HCT116 (cell line): ENCODE measurements around the gene UFD1. TPM values are rescaled to one million over a fixed set of nuclear protein-coding genes. Genes with fewer than 3 reads are reported as not detected.

Experiments
- ATAC-seq: fragments of 200-7000 bp; cut with Tn5 transposase; 2 replicates; pipeline ENCODE4 v1.9.1; 2020; ENCODE audit warnings: mild to moderate bottlenecking, moderate library complexity
- BruUV-seq: library from RNA; stranded (reverse); fragments of 400-500 nt; replicated peaks from 2 replicates; lab custom pipeline; 2021; lab: Mats Ljungman, UMichigan
- CTCF ChIA-PET: fragments of 300-600 bp; sonication (Branson Sonifier 250); formaldehyde crosslinking; loops from one replicate; lab custom pipeline; 2021; ENCODE audit warnings: antibody characterized with exemption; lab: Charles Lee
- POLR2A ChIA-PET: fragments of 300-600, 350-600 bp; sonication (Branson Sonifier 250); formaldehyde crosslinking; loops from one replicate; lab custom pipeline; 2021; ENCODE audit warnings: antibody characterized with exemption; lab: Charles Lee
- RAD21 ChIA-PET, 2 experiments: fragments of 300-600 bp; sonication (Branson Sonifier 250); formaldehyde crosslinking; loops; one replicate each; lab custom pipeline; 2023; ENCODE audit warnings: low total read pairs in 2 of 2; ENCODE audit not compliant: uncharacterized antibody in 2 of 2, unreplicated experiment in 2 of 2, low non-redundant PET in 1 of 2; lab: Charles Lee
- DNase-seq: peaks from one replicate; pipeline ENCODE4 v3.0.0-alpha.2; 2010; ENCODE audit warnings: low read depth, low spot score
- H2AFZ ChIP-seq: fragments of 200-600 bp; shearing (Covaris generic), sonication (generic); 2 replicates; pipeline ENCODE4 v1.6.1; 2017; ENCODE audit warnings: low read depth, mixed run types, mixed read lengths, antibody characterized with exemption, low read length; ENCODE audit not compliant: poor library complexity, severe bottlenecking
- H3K27ac ChIP-seq: 2 replicates; pipeline ENCODE4 v1.5.1; 2012; ENCODE audit warnings: low read depth, low read length
- H3K27me3 ChIP-seq: fragments of 200-600 bp; sonication (generic); 2 replicates; pipeline ENCODE4 v1.6.1; 2016; ENCODE audit warnings: mixed run types, low read length, mixed read lengths; ENCODE audit not compliant: insufficient read depth
- H3K36me3 ChIP-seq, 2 experiments: fragments of 200-500 bp in 1 of 2; fragments of 200-600 bp in 1 of 2; sonication (Bioruptor generic) in 1 of 2; sonication (generic) in 1 of 2; 2 replicates each; pipeline versions ENCODE4 v1.5.1 to v1.6.1; 2014 to 2016; ENCODE audit warnings: low read length in 2 of 2, inconsistent platforms in 1 of 2, mixed read lengths in 1 of 2, mixed run types in 1 of 2; ENCODE audit not compliant: insufficient read depth in 2 of 2, control insufficient read depth in 1 of 2
- H3K4me1 ChIP-seq, 2 experiments: fragments of 200-600 bp in 1 of 2; sonication (generic) in 1 of 2; 2 replicates each; pipeline versions ENCODE4 v1.5.1 to v1.6.1; 2012 to 2017; ENCODE audit warnings: low read length in 2 of 2, inconsistent platforms in 1 of 2, mild to moderate bottlenecking in 1 of 2, mixed read lengths in 1 of 2, mixed run types in 1 of 2, moderate library complexity in 1 of 2; ENCODE audit not compliant: insufficient read depth in 2 of 2, control insufficient read depth in 1 of 2
- H3K4me2 ChIP-seq: fragments of 200-600 bp; sonication (generic); 2 replicates; pipeline ENCODE4 v1.6.1; 2017; ENCODE audit warnings: mixed run types, low read length, mixed read lengths
- H3K4me3 ChIP-seq, 2 experiments: fragments of 200-600 bp in 1 of 2; sonication (generic) in 1 of 2; replicated peaks in 1 of 2; 2 replicates each; pipeline ENCODE4 v1.5.1; 2011 to 2016; ENCODE audit warnings: low read length in 2 of 2, control low read depth in 1 of 2, low read depth in 1 of 2, mild to moderate bottlenecking in 1 of 2, mixed read lengths in 1 of 2, mixed run types in 1 of 2
- H3K79me2 ChIP-seq: fragments of 200-600 bp; sonication (generic); 2 replicates; pipeline ENCODE4 v1.6.1; 2017; ENCODE audit warnings: mild to moderate bottlenecking, mixed run types, low read length, moderate library complexity, mixed read lengths; ENCODE audit not compliant: insufficient read depth
- H3K9ac ChIP-seq: fragments of 200-600 bp; sonication (generic); 2 replicates; pipeline ENCODE4 v1.6.1; 2016; ENCODE audit warnings: low read length, mixed read lengths
- H3K9me2 ChIP-seq: fragments of 200-600 bp; sonication (generic), shearing (Covaris generic); 2 replicates; pipeline ENCODE4 v1.6.1; 2017; ENCODE audit warnings: mixed run types, mild to moderate bottlenecking, moderate library complexity; ENCODE audit not compliant: insufficient read depth
- H3K9me3 ChIP-seq, 2 experiments: fragments of 200-500 bp in 1 of 2; fragments of 200-600 bp in 1 of 2; sonication (Bioruptor generic) in 1 of 2; sonication (generic) in 1 of 2; 2 replicates each; pipeline ENCODE4 v1.6.1; 2014 to 2017; ENCODE audit warnings: low read length in 2 of 2, mixed read lengths in 2 of 2, inconsistent platforms in 1 of 2, low read depth in 1 of 2, mild to moderate bottlenecking in 1 of 2, mixed run types in 1 of 2, moderate library complexity in 1 of 2; ENCODE audit not compliant: control insufficient read depth in 1 of 2, insufficient read depth in 1 of 2
- H4K20me1 ChIP-seq: fragments of 200-600 bp; sonication (generic), shearing (Covaris generic); 2 replicates; pipeline ENCODE4 v1.6.1; 2017; ENCODE audit warnings: mixed run types, mild to moderate bottlenecking, moderate library complexity; ENCODE audit not compliant: insufficient read depth
- CBX3 ChIP-seq: IDR thresholded peaks from 2 replicates; pipeline ENCODE4 v1.6.1; 2012; ENCODE audit warnings: low read depth
- ELF1 ChIP-seq: IDR thresholded peaks from 2 replicates; pipeline ENCODE4 v1.6.1; 2012; ENCODE audit warnings: low read depth, borderline replicate concordance
- EZH2phosphoT487 ChIP-seq: fragments of 200-600 bp; IDR thresholded peaks from 2 replicates; pipeline ENCODE4 v1.6.1; 2018; ENCODE audit warnings: antibody characterized with exemption, borderline replicate concordance
- JUND ChIP-seq: IDR thresholded peaks from 2 replicates; pipeline ENCODE4 v1.6.1; 2012
- POLR2AphosphoS5 ChIP-seq: IDR thresholded peaks from 2 replicates; pipeline ENCODE4 v1.6.1; 2011; ENCODE audit warnings: mild to moderate bottlenecking, low read depth, low read length, moderate library complexity
- RAD21 ChIP-seq: IDR thresholded peaks from 2 replicates; pipeline ENCODE4 v1.6.1; 2012; ENCODE audit warnings: low read depth, mild to moderate bottlenecking
- SP1 ChIP-seq: IDR thresholded peaks from 2 replicates; pipeline ENCODE4 v1.6.1; 2012; ENCODE audit warnings: low read depth
- SRF ChIP-seq: IDR thresholded peaks from 2 replicates; pipeline ENCODE4 v1.6.1; 2012; ENCODE audit warnings: low read depth
- YY1 ChIP-seq: IDR thresholded peaks from 2 replicates; pipeline ENCODE4 v1.6.1; 2011; ENCODE audit warnings: low read length, low read depth, moderate library complexity, mild to moderate bottlenecking; ENCODE audit not compliant: insufficient replicate concordance; ENCODE audit errors: extremely low read depth
- ZFX ChIP-seq: fragments of 450-650 bp; IDR thresholded peaks from 2 replicates; pipeline ENCODE4 v1.6.1; 2017
- intact Hi-C: fragments of 100-400 bp; cut with micrococcal nuclease; formaldehyde crosslinking; loops from 2 replicates; pipeline ENCODE4 v1.10.0; 2022
- total RNA-seq: library from RNA; stranded (reverse); gene quantifications from one replicate; pipeline ENCODE4 v1.2.1, GENCODE V29; 2021; ENCODE audit not compliant: unreplicated experiment
- TF ChIP-seq, protein P1 (sequence below): IDR thresholded peaks from 2 replicates; pipeline ENCODE4 v1.6.1; 2011; ENCODE audit warnings: mild to moderate bottlenecking, low read length, moderate library complexity; ENCODE audit not compliant: insufficient replicate concordance; ENCODE audit errors: extremely low read depth
- TF ChIP-seq, protein P2 (sequence below): IDR thresholded peaks from 2 replicates; pipeline ENCODE4 v1.6.1; 2012; ENCODE audit warnings: low read depth
- TF ChIP-seq, protein P3 (sequence below): IDR thresholded peaks from 2 replicates; pipeline ENCODE4 v1.6.1; 2012

UFD1 gene
- total RNA-seq, 1 experiment from 2014 or later: 97.5 TPM

- no peaks in the 10 kb centered on the region for H3K27me3 ChIP-seq
- H3K4me2 ChIP-seq: no peak overlapping the region
- H3K4me3 ChIP-seq: no peak overlapping the region
- ChIA-PET POLR2A (no interaction called here), CTCF (no interaction called here)
- DNase-seq (no peak), ATAC-seq (no peak)
- no peak overlapping the region for H2AFZ ChIP-seq
- H3K4me1 ChIP-seq: no peaks in the 10 kb centered on the region
- no peak for TF ChIP-seq SP1
- TF ChIP-seq, protein P1, sequence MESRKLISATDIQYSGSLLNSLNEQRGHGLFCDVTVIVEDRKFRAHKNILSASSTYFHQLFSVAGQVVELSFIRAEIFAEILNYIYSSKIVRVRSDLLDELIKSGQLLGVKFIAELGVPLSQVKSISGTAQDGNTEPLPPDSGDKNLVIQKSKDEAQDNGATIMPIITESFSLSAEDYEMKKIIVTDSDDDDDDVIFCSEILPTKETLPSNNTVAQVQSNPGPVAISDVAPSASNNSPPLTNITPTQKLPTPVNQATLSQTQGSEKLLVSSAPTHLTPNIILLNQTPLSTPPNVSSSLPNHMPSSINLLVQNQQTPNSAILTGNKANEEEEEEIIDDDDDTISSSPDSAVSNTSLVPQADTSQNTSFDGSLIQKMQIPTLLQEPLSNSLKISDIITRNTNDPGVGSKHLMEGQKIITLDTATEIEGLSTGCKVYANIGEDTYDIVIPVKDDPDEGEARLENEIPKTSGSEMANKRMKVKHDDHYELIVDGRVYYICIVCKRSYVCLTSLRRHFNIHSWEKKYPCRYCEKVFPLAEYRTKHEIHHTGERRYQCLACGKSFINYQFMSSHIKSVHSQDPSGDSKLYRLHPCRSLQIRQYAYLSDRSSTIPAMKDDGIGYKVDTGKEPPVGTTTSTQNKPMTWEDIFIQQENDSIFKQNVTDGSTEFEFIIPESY: no peak
- TF ChIP-seq CBX3: no peak
- TF ChIP-seq RAD21: no peak
- TF ChIP-seq ZFX: no peak
- TF ChIP-seq, all 23 proteins: peak for 0
- no peaks in the 10 kb centered on the region for H4K20me1 ChIP-seq
- no peak overlapping the region for H3K27ac ChIP-seq
- intact Hi-C loops: no loop called here
- no peak overlapping the region for H3K9ac ChIP-seq
- no peaks in the 10 kb centered on the region for H3K79me2 ChIP-seq
- no peaks in the 10 kb centered on the region for H3K9me2 ChIP-seq
- H3K9me3 ChIP-seq: no peaks in the 10 kb centered on the region
- no TSS peak for BruUV-seq
- peaks cover 3 to 15% of the 10 kb centered on the region in 2 experiments; a peak in 3 of 4 replicates for H3K36me3 ChIP-seq
- RAD21 ChIA-PET: no interaction called here
Observed at GRCh38 chr22:19507534-19507861, 28.5 kb upstream of the UFD1 start.

DNA sequence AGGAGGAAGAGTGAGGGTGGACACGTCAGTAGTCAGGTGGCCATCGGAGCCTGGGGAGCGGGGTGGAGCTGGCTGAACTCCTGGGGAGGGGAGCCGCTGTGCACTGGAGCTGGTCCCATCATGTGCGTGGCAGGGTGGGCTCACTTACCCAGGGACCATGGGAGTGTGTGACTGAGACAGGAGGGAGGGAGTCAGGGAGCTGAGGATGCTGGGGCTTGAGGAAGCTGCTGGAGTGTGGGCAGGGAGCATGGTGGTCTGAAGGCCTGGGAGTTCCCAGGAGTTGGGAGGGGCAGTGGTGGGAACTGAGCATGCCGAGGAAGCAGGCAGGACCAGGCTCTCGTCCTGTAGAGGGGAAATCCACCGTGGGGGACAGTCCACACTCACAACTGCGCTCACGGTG lies 27.2 kb upstream of the UFD1 start:
- DNase-seq: no peak
- Histone ChIP-seq H3K9ac (no peak overlapping the region), H3K79me2 (no peaks in the 10 kb centered on the region), H3K9me2 (no peaks in the 10 kb centered on the region), H3K4me2 (no peak overlapping the region), H2AFZ (no peak overlapping the region), H3K27me3 (no peaks in the 10 kb centered on the region), H3K4me3 (no peak overlapping the region), H3K4me1 (no peaks in the 10 kb centered on the region), H3K27ac (no peak overlapping the region), H4K20me1 (no peaks in the 10 kb centered on the region), H3K36me3 (peaks cover 0 to 13% of the 10 kb centered on the region in 2 experiments; a peak in 3 of 4 replicates), H3K9me3 (no peaks in the 10 kb centered on the region)
- no TSS peak for BruUV-seq
- no peak for ATAC-seq
- intact Hi-C loops: no loop called here
- ChIA-PET CTCF (no interaction called here), POLR2A (no interaction called here), RAD21 (no interaction called here)
- TF ChIP-seq JUND (no peak), CBX3 (no peak), YY1 (no peak), SRF (no peak), ZFX (no peak), EZH2phosphoT487 (no peak), ELF1 (no peak), POLR2AphosphoS5 (no peak)
- TF ChIP-seq, protein P1: no peak
- TF ChIP-seq, protein P2, sequence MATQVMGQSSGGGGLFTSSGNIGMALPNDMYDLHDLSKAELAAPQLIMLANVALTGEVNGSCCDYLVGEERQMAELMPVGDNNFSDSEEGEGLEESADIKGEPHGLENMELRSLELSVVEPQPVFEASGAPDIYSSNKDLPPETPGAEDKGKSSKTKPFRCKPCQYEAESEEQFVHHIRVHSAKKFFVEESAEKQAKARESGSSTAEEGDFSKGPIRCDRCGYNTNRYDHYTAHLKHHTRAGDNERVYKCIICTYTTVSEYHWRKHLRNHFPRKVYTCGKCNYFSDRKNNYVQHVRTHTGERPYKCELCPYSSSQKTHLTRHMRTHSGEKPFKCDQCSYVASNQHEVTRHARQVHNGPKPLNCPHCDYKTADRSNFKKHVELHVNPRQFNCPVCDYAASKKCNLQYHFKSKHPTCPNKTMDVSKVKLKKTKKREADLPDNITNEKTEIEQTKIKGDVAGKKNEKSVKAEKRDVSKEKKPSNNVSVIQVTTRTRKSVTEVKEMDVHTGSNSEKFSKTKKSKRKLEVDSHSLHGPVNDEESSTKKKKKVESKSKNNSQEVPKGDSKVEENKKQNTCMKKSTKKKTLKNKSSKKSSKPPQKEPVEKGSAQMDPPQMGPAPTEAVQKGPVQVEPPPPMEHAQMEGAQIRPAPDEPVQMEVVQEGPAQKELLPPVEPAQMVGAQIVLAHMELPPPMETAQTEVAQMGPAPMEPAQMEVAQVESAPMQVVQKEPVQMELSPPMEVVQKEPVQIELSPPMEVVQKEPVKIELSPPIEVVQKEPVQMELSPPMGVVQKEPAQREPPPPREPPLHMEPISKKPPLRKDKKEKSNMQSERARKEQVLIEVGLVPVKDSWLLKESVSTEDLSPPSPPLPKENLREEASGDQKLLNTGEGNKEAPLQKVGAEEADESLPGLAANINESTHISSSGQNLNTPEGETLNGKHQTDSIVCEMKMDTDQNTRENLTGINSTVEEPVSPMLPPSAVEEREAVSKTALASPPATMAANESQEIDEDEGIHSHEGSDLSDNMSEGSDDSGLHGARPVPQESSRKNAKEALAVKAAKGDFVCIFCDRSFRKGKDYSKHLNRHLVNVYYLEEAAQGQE: no peak
- TF ChIP-seq, protein P3, sequence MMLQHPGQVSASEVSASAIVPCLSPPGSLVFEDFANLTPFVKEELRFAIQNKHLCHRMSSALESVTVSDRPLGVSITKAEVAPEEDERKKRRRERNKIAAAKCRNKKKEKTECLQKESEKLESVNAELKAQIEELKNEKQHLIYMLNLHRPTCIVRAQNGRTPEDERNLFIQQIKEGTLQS: no peak
